ENCODE measurements around the gene TBC1D22A.

GRCh38 chr22:46824344-46824909 is 62.0 kb downstream of the TBC1D22A start:
- no peak for TF ChIP-seq POLR2A (IDR thresholded peaks at IDR 0.05)
- no peak for TF ChIP-seq CTCF (IDR thresholded peaks at IDR 0.05)

All from right lobe of liver (tissue), 4 donors.